Activated CD4-positive, alpha-beta memory T cell treated with anti-CD3 and anti-CD28 coated beads, Interleukin-2, amount 10 ng/mL, durations not matched to agents 7 days and 5 days (primary cell): ENCODE data around the gene CIAO2A. TPM values are rescaled to one million over a fixed set of nuclear protein-coding genes. Genes with fewer than 3 reads are reported as not detected.

ENCODE experiments used
- CTCF ChIA-PET: fragments of 350-600 bp; sonication (Branson Sonifier 250); formaldehyde crosslinking; loops from one replicate; lab custom pipeline; 2021; ENCODE audit warnings: antibody characterized with exemption, inconsistent platforms; lab: Charles Lee
- POLR2A ChIA-PET: fragments of 350-600 bp; sonication (Branson Sonifier 250); formaldehyde crosslinking; loops from one replicate; lab custom pipeline; 2021; ENCODE audit warnings: antibody characterized with exemption; lab: Charles Lee
- DNase-seq: peaks from one replicate; pipeline ENCODE4 v3.0.0-alpha.2; 2020
- H3K27ac Mint-ChIP-seq: one replicate; pipeline ENCODE4 v1.8.0; 2021; ENCODE audit warnings: mild to moderate bottlenecking, mixed read lengths
- H3K27me3 Mint-ChIP-seq: one replicate; pipeline ENCODE4 v1.8.0; 2021; ENCODE audit warnings: mixed read lengths
- H3K36me3 Mint-ChIP-seq: one replicate; pipeline ENCODE4 v1.8.0; 2021; ENCODE audit warnings: low read depth, mixed read lengths
- H3K4me1 Mint-ChIP-seq: one replicate; pipeline ENCODE4 v1.8.0; 2021; ENCODE audit warnings: mixed read lengths
- H3K4me3 Mint-ChIP-seq: one replicate; pipeline ENCODE4 v1.8.0; 2021; ENCODE audit warnings: mild to moderate bottlenecking, mixed read lengths
- H3K9me3 Mint-ChIP-seq: one replicate; pipeline ENCODE4 v1.8.0; 2021; ENCODE audit warnings: mixed read lengths
- total RNA-seq, 2 experiments: library from RNA; stranded (reverse); gene quantifications; one replicate each; pipeline ENCODE4 v1.2.3, GENCODE V29; 2021

The CIAO2A gene
- total RNA-seq, 2 experiments from 2014 or later, result 74.4 to 85.0 TPM

GRCh38 chr15:64046421-64047153 lies 47.1 kb downstream of the CIAO2A start, which contains the start of gene DAPK2:
DAPK2 (minus strand) TSS chr15:64046485; CDS start chr15:64040261, 6,224 bp downstream.
- no peak within 1 kb of the TSS for H3K27ac Mint-ChIP-seq
- CTCF ChIA-PET, result interaction anchor here (0.6 to 5.2 kb wide), 65 partner anchors 8 to 610 kb away, joined by 3 to 80 read pairs (median 5); partner anchors contain the start of genes CIAO2A and SNX1
- H3K9me3 Mint-ChIP-seq, result no peaks in the 10 kb centered on the region
- H3K36me3 Mint-ChIP-seq, result no peaks in the 10 kb centered on the region
- peaks cover 11% of the 10 kb centered on the region for H3K27me3 Mint-ChIP-seq
- POLR2A ChIA-PET, result interaction anchor here (1.1 to 2.5 kb wide), 6 partner anchors 36 to 437 kb away, joined by 3 to 11 read pairs (median 4); partner anchors contain the start of gene CIAO2A
- DNase-seq, result peak; percentile 69
- peak within 1 kb of the TSS; percentile 63 for H3K4me3 Mint-ChIP-seq
- peaks cover 6% of the 10 kb centered on the region for H3K4me1 Mint-ChIP-seq

- CTCF ChIA-PET, result interaction anchor here (0.7 to 5.2 kb wide), 46 partner anchors 9 to 579 kb away, joined by 3 to 80 read pairs (median 5); partner anchors contain the start of genes CIAO2A and SNX1
- Mint-ChIP-seq H3K4me1 (peaks cover 6% of the 10 kb centered on the region), H3K27me3 (peaks cover 11% of the 10 kb centered on the region), H3K9me3 (no peaks in the 10 kb centered on the region), H3K4me3 (peak overlapping the region; percentile 51), H3K36me3 (no peaks in the 10 kb centered on the region), H3K27ac (no peak overlapping the region)
- POLR2A ChIA-PET, result interaction anchor here (0.7 to 2.5 kb wide), 7 partner anchors 35 to 436 kb away, joined by 3 to 11 read pairs (median 4); partner anchors contain the start of gene CIAO2A
- DNase-seq, result no peak
Observed at GRCh38 chr15:64045774-64046420, 47.7 kb downstream of the CIAO2A start.

- POLR2A ChIA-PET, result interaction anchor here (0.7 to 2.5 kb wide), 5 partner anchors 34 to 99 kb away, joined by 3 to 11 read pairs (median 5); partner anchors contain the start of gene CIAO2A
- no peaks in the 10 kb centered on the region for H3K9me3 Mint-ChIP-seq
- peaks cover 5% of the 10 kb centered on the region for H3K4me1 Mint-ChIP-seq
- no peak for DNase-seq
- CTCF ChIA-PET, result interaction anchor here (0.5 to 5.2 kb wide), 8 partner anchors 14 to 534 kb away, joined by 3 to 80 read pairs (median 19); no protein-coding TSS in a partner anchor
- H3K4me3 Mint-ChIP-seq, result peak overlapping the region; percentile 51
- no peaks in the 10 kb centered on the region for H3K36me3 Mint-ChIP-seq
- H3K27me3 Mint-ChIP-seq, result peaks cover 11% of the 10 kb centered on the region
- H3K27ac Mint-ChIP-seq, result no peak overlapping the region
Observed at GRCh38 chr15:64045101-64045435, 48.6 kb downstream of the CIAO2A start.

GRCh38 chr15:64044300-64045100 lies 49.1 kb downstream of the CIAO2A start:
- POLR2A ChIA-PET, result interaction anchor here (1.0 to 1.3 kb wide), 2 partner anchors 34 to 98 kb away, joined by 3 to 6 read pairs; no protein-coding TSS in a partner anchor
- Mint-ChIP-seq H3K27me3 (peaks cover 11% of the 10 kb centered on the region), H3K27ac (no peak overlapping the region), H3K36me3 (no peaks in the 10 kb centered on the region), H3K4me1 (peaks cover 5% of the 10 kb centered on the region), H3K9me3 (no peaks in the 10 kb centered on the region), H3K4me3 (no peak overlapping the region)
- DNase-seq, result no peak
- CTCF ChIA-PET, result interaction anchor here (0.5 to 5.2 kb wide), 4 partner anchors 23 to 533 kb away, joined by 3 to 80 read pairs (median 16); no protein-coding TSS in a partner anchor

GRCh38 chr15:64038878-64039610 lies 54.6 kb downstream of the CIAO2A start:
- no peaks in the 10 kb centered on the region for H3K36me3 Mint-ChIP-seq
- H3K4me3 Mint-ChIP-seq, result no peak overlapping the region
- no peaks in the 10 kb centered on the region for H3K9me3 Mint-ChIP-seq
- H3K4me1 Mint-ChIP-seq, result no peaks in the 10 kb centered on the region
- POLR2A ChIA-PET, result interaction anchor here (1.1 to 2.2 kb wide), 2 partner anchors 29 to 206 kb away, joined by 3 to 12 read pairs; partner anchors contain the start of gene HERC1
- CTCF ChIA-PET, result interaction anchor here (1.2 to 4.4 kb wide), 4 partner anchors 8 to 287 kb away, joined by 4 to 19 read pairs (median 6); no protein-coding TSS in a partner anchor
- DNase-seq, result no peak
- no peaks in the 10 kb centered on the region for H3K27me3 Mint-ChIP-seq
- no peak overlapping the region for H3K27ac Mint-ChIP-seq

- Mint-ChIP-seq H3K27me3 (no peaks in the 10 kb centered on the region), H3K36me3 (no peaks in the 10 kb centered on the region), H3K4me3 (no peak overlapping the region), H3K4me1 (no peaks in the 10 kb centered on the region), H3K9me3 (no peaks in the 10 kb centered on the region), H3K27ac (no peak overlapping the region)
- ChIA-PET CTCF (interaction anchor here (4.4 kb wide), 1 partner anchor 93 kb away, joined by 19 read pairs; no protein-coding TSS in a partner anchor), POLR2A (no interaction called here)
- DNase-seq, result no peak
Observed at GRCh38 chr15:64037966-64038365, 55.7 kb downstream of the CIAO2A start.

GRCh38 chr15:64037116-64037515 lies 56.5 kb downstream of the CIAO2A start:
- Mint-ChIP-seq H3K36me3 (no peaks in the 10 kb centered on the region), H3K4me1 (peaks cover 4% of the 10 kb centered on the region), H3K9me3 (no peaks in the 10 kb centered on the region), H3K4me3 (no peak overlapping the region), H3K27ac (no peak overlapping the region), H3K27me3 (no peaks in the 10 kb centered on the region)
- DNase-seq, result no peak
- ChIA-PET POLR2A (no interaction called here), CTCF (interaction anchor here (1.6 kb wide), 1 partner anchor 9 kb away, joined by 5 read pairs; the partner anchor contains the start of gene DAPK2)

GRCh38 chr15:64035525-64035924 lies 58.1 kb downstream of the CIAO2A start:
- no peaks in the 10 kb centered on the region for H3K27me3 Mint-ChIP-seq
- H3K4me3 Mint-ChIP-seq, result no peak overlapping the region
- H3K36me3 Mint-ChIP-seq, result no peaks in the 10 kb centered on the region
- H3K4me1 Mint-ChIP-seq, result peaks cover 7% of the 10 kb centered on the region
- no peak for DNase-seq
- no peaks in the 10 kb centered on the region for H3K9me3 Mint-ChIP-seq
- H3K27ac Mint-ChIP-seq, result no peak overlapping the region
- CTCF ChIA-PET, result interaction anchor here (1.6 kb wide), 1 partner anchor 11 kb away, joined by 5 read pairs; the partner anchor contains the start of gene DAPK2
- POLR2A ChIA-PET, result no interaction called here

GRCh38 chr15:64034519-64034918 lies 59.1 kb downstream of the CIAO2A start:
- DNase-seq, result no peak
- POLR2A ChIA-PET, result no interaction called here

GRCh38 chr15:64032329-64032728 lies 61.3 kb downstream of the CIAO2A start:
- Mint-ChIP-seq H3K9me3 (no peaks in the 10 kb centered on the region), H3K27me3 (no peaks in the 10 kb centered on the region), H3K36me3 (no peaks in the 10 kb centered on the region), H3K27ac (no peak overlapping the region), H3K4me1 (peaks cover 12% of the 10 kb centered on the region), H3K4me3 (no peak overlapping the region)
- POLR2A ChIA-PET, result no interaction called here
- CTCF ChIA-PET, result interaction anchor here (3.4 kb wide), 1 partner anchor 14 kb away, joined by 14 read pairs; the partner anchor contains the start of gene DAPK2
- no peak for DNase-seq

More at GRCh38 chr15:64034519-64034918, 59.1 kb downstream of the CIAO2A start:
- no peak overlapping the region for H3K27ac Mint-ChIP-seq
- no peaks in the 10 kb centered on the region for H3K9me3 Mint-ChIP-seq
- H3K4me3 Mint-ChIP-seq, result no peak overlapping the region
- peaks cover 9% of the 10 kb centered on the region for H3K4me1 Mint-ChIP-seq
- H3K27me3 Mint-ChIP-seq, result no peaks in the 10 kb centered on the region
- no peaks in the 10 kb centered on the region for H3K36me3 Mint-ChIP-seq
- CTCF ChIA-PET, result interaction anchor here (1.2 to 3.4 kb wide), 2 partner anchors 12 to 24 kb away, joined by 3 to 14 read pairs; partner anchors contain the start of gene DAPK2

- POLR2A ChIA-PET, result no interaction called here
- Mint-ChIP-seq H3K4me3 (no peak overlapping the region), H3K4me1 (peaks cover 14% of the 10 kb centered on the region), H3K27me3 (no peaks in the 10 kb centered on the region), H3K27ac (no peak overlapping the region), H3K9me3 (no peaks in the 10 kb centered on the region), H3K36me3 (no peaks in the 10 kb centered on the region)
- no peak for DNase-seq
- CTCF ChIA-PET, result no interaction called here
Observed at GRCh38 chr15:64030123-64030522, 63.5 kb downstream of the CIAO2A start.
